ENCODE data around the gene COPZ1.

GRCh38 chr12:54390176-54390667, 65.3 kb downstream of the COPZ1 start:
- TF ChIP-seq CTCF (IDR thresholded peaks at IDR 0.05; ENCODE audit: poor library complexity) (no peak), EZH2 (IDR thresholded peaks at IDR 0.05; ENCODE audit: borderline replicate concordance) (no peak)
